Neural cell (in vitro differentiated cells): ENCODE data around the gene IDH3A. TPM values are rescaled to one million over a fixed set of nuclear protein-coding genes. Genes with fewer than 3 reads are reported as not detected.

Source experiments
- H2AFZ ChIP-seq: fragments of 200-600, 300-800 bp; sonication (generic), shearing (Covaris generic); 2 replicates; pipeline ENCODE4 v1.6.0; 2014; ENCODE audit warnings: low read depth, mild to moderate bottlenecking, antibody characterized with exemption, low read length, moderate library complexity
- H3F3A ChIP-seq: fragments of 200-600 bp; shearing (Covaris generic); 2 replicates; pipeline ENCODE4 v1.6.1; 2016; ENCODE audit warnings: mild to moderate bottlenecking, moderate library complexity, mixed read lengths, antibody characterized with exemption, low read length; ENCODE audit not compliant: insufficient read depth, poor library complexity, severe bottlenecking
- H3K27ac ChIP-seq: fragments of 200-600, 300-800 bp; sonication (generic), shearing (Covaris generic); 2 replicates; pipeline ENCODE4 v1.5.1; 2014; ENCODE audit warnings: mild to moderate bottlenecking, low read length, moderate library complexity
- H3K27me3 ChIP-seq: fragments of 300-800, 200-600 bp; sonication (generic), shearing (Covaris generic); 2 replicates; pipeline ENCODE4 v1.6.0; 2014; ENCODE audit warnings: mild to moderate bottlenecking, low read depth, low read length, moderate library complexity; ENCODE audit not compliant: insufficient read depth
- H3K36me3 ChIP-seq: fragments of 300-800, 200-600 bp; sonication (generic), shearing (Covaris generic); 2 replicates; pipeline ENCODE4 v1.5.1; 2014; ENCODE audit warnings: mild to moderate bottlenecking, antibody characterized with exemption, low read length, moderate library complexity; ENCODE audit not compliant: insufficient read depth
- H3K4me2 ChIP-seq: fragments of 300-800, 200-600 bp; sonication (generic), shearing (Covaris generic); 2 replicates; pipeline ENCODE4 v1.6.0; 2014; ENCODE audit warnings: mild to moderate bottlenecking, low read length
- H3K4me3 ChIP-seq: fragments of 300-800, 200-600 bp; sonication (generic), shearing (Covaris generic); 2 replicates; pipeline ENCODE4 v1.5.1; 2014; ENCODE audit warnings: mild to moderate bottlenecking, low read length, moderate library complexity
- H3K79me2 ChIP-seq: fragments of 200-600 bp; shearing (Covaris generic); replicated peaks from 2 replicates; pipeline ENCODE4 v1.6.0; 2014; ENCODE audit warnings: mild to moderate bottlenecking, low read length, moderate library complexity; ENCODE audit not compliant: insufficient read depth
- H3K9ac ChIP-seq: fragments of 300-800, 200-600 bp; sonication (generic), shearing (Covaris generic); 2 replicates; pipeline ENCODE4 v1.6.1; 2016; ENCODE audit warnings: mild to moderate bottlenecking, low read length, mixed read lengths
- H3K9me2 ChIP-seq: fragments of 200-600 bp; shearing (Covaris generic); 2 replicates; pipeline ENCODE4 v1.6.1; 2016; ENCODE audit warnings: mild to moderate bottlenecking, low read length, mixed read lengths; ENCODE audit not compliant: insufficient read depth
- H3K9me3 ChIP-seq: fragments of 200-600, 300-800 bp; sonication (generic), shearing (Covaris generic); 2 replicates; pipeline ENCODE4 v1.6.1; 2016; ENCODE audit warnings: mild to moderate bottlenecking, mixed run types, low read length, moderate library complexity, mixed read lengths
- H4K20me1 ChIP-seq: fragments of 200-600 bp; shearing (Covaris generic); 2 replicates; pipeline ENCODE4 v1.6.1; 2016; ENCODE audit warnings: mild to moderate bottlenecking, mixed run types; ENCODE audit not compliant: insufficient read depth
- EP300 ChIP-seq: fragments of 450-650 bp; conservative IDR thresholded peaks from 2 replicates; pipeline ENCODE4 v1.6.1; 2014; ENCODE audit warnings: antibody characterized with exemption, mild to moderate bottlenecking, moderate library complexity; ENCODE audit not compliant: poor library complexity, severe bottlenecking
- EZH2 ChIP-seq: fragments of 200-600, 300-800 bp; shearing (Covaris generic), sonication (generic); IDR thresholded peaks from 2 replicates; pipeline ENCODE4 v1.6.1; 2014; ENCODE audit warnings: antibody characterized with exemption, low read length, borderline replicate concordance, mild to moderate bottlenecking; ENCODE audit not compliant: insufficient read depth, poor library complexity, severe bottlenecking
- MXI1 ChIP-seq: fragments of 450-650 bp; conservative IDR thresholded peaks from 2 replicates; pipeline ENCODE4 v1.6.1; 2014; ENCODE audit warnings: antibody characterized with exemption, mild to moderate bottlenecking; ENCODE audit not compliant: poor library complexity, severe bottlenecking
- POLR2AphosphoS5 ChIP-seq: IDR thresholded peaks from 2 replicates; pipeline ENCODE4 v1.6.1; 2012
- RAD21 ChIP-seq: fragments of 450-650 bp; conservative IDR thresholded peaks from 2 replicates; pipeline ENCODE4 v1.6.1; 2014; ENCODE audit warnings: antibody characterized with exemption, mild to moderate bottlenecking, moderate library complexity
- SMC3 ChIP-seq: fragments of 450-650 bp; conservative IDR thresholded peaks from 2 replicates; pipeline ENCODE4 v1.6.1; 2014; ENCODE audit warnings: antibody characterized with exemption, mild to moderate bottlenecking, moderate library complexity; ENCODE audit not compliant: poor library complexity
- TAF1 ChIP-seq: IDR thresholded peaks from 2 replicates; pipeline ENCODE4 v1.6.1; 2012; ENCODE audit warnings: low read depth
- polyA plus RNA-seq: library from polyadenylated mRNA; depleted of rRNA; stranded (reverse); fragments of >200 nt; gene quantifications from 2 replicates; pipeline ENCODE4 v1.2.3, GENCODE V29; 2014
- TF ChIP-seq, protein P1 (sequence below): IDR thresholded peaks from 2 replicates; pipeline ENCODE4 v1.6.1; 2012; ENCODE audit warnings: borderline replicate concordance
- TF ChIP-seq, protein P2 (sequence below): fragments of 450-650 bp; IDR thresholded peaks from 2 replicates; pipeline ENCODE4 v1.5.1; 2014; ENCODE audit warnings: antibody characterized with exemption, mild to moderate bottlenecking, moderate library complexity; ENCODE audit not compliant: poor library complexity, severe bottlenecking

Gene IDH3A
- polyA plus RNA-seq, 1 donor from 2014 or later: 90.7 TPM

DNA sequence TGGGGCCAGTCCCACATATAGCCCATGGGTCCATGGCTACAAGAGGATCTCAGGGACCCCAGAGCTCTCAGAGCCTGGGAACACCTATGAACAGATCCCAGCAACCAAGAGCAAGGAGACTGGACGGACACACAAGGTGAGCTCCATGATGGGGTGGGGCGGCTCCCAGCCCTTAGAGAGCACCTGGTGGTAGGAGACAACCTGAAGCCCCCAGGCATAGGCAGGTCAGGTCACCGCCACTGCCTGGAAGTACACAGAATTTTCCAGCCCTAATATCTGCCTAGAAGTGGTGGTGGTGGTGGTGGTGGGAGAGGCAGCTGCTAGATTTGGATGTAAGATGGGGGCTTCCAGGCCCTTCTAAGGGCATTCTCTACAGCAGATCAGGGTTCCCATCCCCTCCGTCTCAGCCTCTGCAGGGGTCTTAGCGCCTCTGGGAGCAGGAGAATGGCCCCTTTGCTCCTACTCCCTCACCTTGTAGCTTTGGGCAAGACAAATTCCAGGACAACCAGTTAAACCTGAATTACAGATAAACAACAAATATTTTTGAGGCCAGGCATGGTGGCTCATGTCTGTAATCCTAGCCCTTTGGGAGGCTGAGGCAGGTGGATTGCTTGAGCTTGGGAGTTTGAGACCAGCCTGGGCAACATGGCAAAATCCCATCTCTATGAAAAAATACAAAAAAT, 47.6 kb upstream of the IDH3A start:
- no peak overlapping the region for H3K4me3 ChIP-seq
- no peak overlapping the region for H3K27ac ChIP-seq
- H3F3A ChIP-seq: no peaks in the 10 kb centered on the region
- H3K36me3 ChIP-seq: no peaks in the 10 kb centered on the region
- no peaks in the 10 kb centered on the region for H3K9me3 ChIP-seq
- H3K9ac ChIP-seq: no peak overlapping the region
- H4K20me1 ChIP-seq: no peaks in the 10 kb centered on the region
- H3K9me2 ChIP-seq: no peaks in the 10 kb centered on the region
- no peak overlapping the region for H2AFZ ChIP-seq
- no peak for TF ChIP-seq POLR2AphosphoS5
- TF ChIP-seq, protein P1, sequence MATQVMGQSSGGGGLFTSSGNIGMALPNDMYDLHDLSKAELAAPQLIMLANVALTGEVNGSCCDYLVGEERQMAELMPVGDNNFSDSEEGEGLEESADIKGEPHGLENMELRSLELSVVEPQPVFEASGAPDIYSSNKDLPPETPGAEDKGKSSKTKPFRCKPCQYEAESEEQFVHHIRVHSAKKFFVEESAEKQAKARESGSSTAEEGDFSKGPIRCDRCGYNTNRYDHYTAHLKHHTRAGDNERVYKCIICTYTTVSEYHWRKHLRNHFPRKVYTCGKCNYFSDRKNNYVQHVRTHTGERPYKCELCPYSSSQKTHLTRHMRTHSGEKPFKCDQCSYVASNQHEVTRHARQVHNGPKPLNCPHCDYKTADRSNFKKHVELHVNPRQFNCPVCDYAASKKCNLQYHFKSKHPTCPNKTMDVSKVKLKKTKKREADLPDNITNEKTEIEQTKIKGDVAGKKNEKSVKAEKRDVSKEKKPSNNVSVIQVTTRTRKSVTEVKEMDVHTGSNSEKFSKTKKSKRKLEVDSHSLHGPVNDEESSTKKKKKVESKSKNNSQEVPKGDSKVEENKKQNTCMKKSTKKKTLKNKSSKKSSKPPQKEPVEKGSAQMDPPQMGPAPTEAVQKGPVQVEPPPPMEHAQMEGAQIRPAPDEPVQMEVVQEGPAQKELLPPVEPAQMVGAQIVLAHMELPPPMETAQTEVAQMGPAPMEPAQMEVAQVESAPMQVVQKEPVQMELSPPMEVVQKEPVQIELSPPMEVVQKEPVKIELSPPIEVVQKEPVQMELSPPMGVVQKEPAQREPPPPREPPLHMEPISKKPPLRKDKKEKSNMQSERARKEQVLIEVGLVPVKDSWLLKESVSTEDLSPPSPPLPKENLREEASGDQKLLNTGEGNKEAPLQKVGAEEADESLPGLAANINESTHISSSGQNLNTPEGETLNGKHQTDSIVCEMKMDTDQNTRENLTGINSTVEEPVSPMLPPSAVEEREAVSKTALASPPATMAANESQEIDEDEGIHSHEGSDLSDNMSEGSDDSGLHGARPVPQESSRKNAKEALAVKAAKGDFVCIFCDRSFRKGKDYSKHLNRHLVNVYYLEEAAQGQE: no peak
- no peak for TF ChIP-seq EP300
- TF ChIP-seq MXI1: no peak
- no peak for TF ChIP-seq SMC3
- no peak for TF ChIP-seq EZH2
- no peak for TF ChIP-seq TAF1
- TF ChIP-seq, protein P2, sequence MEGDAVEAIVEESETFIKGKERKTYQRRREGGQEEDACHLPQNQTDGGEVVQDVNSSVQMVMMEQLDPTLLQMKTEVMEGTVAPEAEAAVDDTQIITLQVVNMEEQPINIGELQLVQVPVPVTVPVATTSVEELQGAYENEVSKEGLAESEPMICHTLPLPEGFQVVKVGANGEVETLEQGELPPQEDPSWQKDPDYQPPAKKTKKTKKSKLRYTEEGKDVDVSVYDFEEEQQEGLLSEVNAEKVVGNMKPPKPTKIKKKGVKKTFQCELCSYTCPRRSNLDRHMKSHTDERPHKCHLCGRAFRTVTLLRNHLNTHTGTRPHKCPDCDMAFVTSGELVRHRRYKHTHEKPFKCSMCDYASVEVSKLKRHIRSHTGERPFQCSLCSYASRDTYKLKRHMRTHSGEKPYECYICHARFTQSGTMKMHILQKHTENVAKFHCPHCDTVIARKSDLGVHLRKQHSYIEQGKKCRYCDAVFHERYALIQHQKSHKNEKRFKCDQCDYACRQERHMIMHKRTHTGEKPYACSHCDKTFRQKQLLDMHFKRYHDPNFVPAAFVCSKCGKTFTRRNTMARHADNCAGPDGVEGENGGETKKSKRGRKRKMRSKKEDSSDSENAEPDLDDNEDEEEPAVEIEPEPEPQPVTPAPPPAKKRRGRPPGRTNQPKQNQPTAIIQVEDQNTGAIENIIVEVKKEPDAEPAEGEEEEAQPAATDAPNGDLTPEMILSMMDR: no peak
- no peak for TF ChIP-seq RAD21
- no peak overlapping the region for H3K4me2 ChIP-seq
- no peaks in the 10 kb centered on the region for H3K79me2 ChIP-seq
- H3K27me3 ChIP-seq: no peaks in the 10 kb centered on the region

DNA sequence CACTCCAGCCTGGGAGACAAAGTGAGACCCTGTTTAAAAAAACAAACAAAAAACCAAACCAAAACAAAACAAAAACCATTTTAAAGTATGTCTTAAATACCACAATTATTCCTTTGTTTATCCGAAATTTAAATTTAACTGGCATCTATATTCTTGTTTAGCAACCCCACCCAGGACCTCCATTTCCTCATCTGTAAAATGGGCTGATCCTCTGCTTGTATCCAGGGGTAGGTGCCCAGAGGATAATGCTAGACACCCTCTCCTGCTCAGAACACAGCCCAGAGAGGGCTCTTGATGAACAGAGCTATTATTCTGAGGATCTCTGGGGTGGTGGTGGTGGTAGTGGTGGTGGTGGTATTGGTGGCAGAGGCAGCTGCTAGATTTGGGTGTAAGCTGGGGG, 47.0 kb upstream of the IDH3A start:
- H3K36me3 ChIP-seq: no peaks in the 10 kb centered on the region
- TF ChIP-seq RAD21 (no peak), POLR2AphosphoS5 (no peak), EP300 (no peak), TAF1 (no peak), MXI1 (no peak), SMC3 (no peak), EZH2 (no peak)
- TF ChIP-seq, protein P1: no peak
- TF ChIP-seq, protein P2: no peak
- H3K9ac ChIP-seq: no peak overlapping the region
- H3K9me3 ChIP-seq: no peaks in the 10 kb centered on the region
- H3F3A ChIP-seq: no peaks in the 10 kb centered on the region
- no peak overlapping the region for H2AFZ ChIP-seq
- no peaks in the 10 kb centered on the region for H3K27me3 ChIP-seq
- H3K4me2 ChIP-seq: no peak overlapping the region
- H3K4me3 ChIP-seq: no peak overlapping the region
- H3K9me2 ChIP-seq: no peaks in the 10 kb centered on the region
- no peak overlapping the region for H3K27ac ChIP-seq
- no peaks in the 10 kb centered on the region for H4K20me1 ChIP-seq
- no peaks in the 10 kb centered on the region for H3K79me2 ChIP-seq
